AG04450 (cell line): ENCODE data around the gene FARS2. TPM values are rescaled to one million over a fixed set of nuclear protein-coding genes. Genes with fewer than 3 reads are reported as not detected.

Experiments used
- CTCF ChIA-PET: fragments of 300-600, 350-600 bp; formaldehyde crosslinking; extraction: SDS; loops from one replicate; lab custom pipeline; 2022; ENCODE audit warnings: antibody characterized with exemption, inconsistent platforms; lab: Charles Lee
- POLR2A ChIA-PET: fragments of 350-600 bp; formaldehyde crosslinking; extraction: SDS; loops from one replicate; lab custom pipeline; 2021; ENCODE audit warnings: antibody characterized with exemption, inconsistent platforms; lab: Yijun Ruan, JAX
- DNase-seq: peaks from one replicate; pipeline ENCODE4 v3.0.0-alpha.2; 2011; ENCODE audit warnings: low read depth, low spot score
- H3K27ac ChIP-seq: one replicate; pipeline ENCODE4 v1.5.1; 2012; ENCODE audit warnings: low read depth, low read length, control low read depth
- H3K27me3 ChIP-seq: one replicate; pipeline ENCODE4 v1.6.0; 2012; ENCODE audit warnings: low read length; ENCODE audit not compliant: control insufficient read depth, insufficient read depth
- H3K4me3 ChIP-seq: 2 replicates; pipeline ENCODE4 v1.5.1; 2011; ENCODE audit warnings: mild to moderate bottlenecking, low read depth, low read length, control low read depth
- H3K9me3 ChIP-seq: 2 replicates; pipeline ENCODE4 v1.5.1; 2012; ENCODE audit warnings: low read length; ENCODE audit not compliant: control insufficient read depth, insufficient read depth
- CTCF ChIP-seq: IDR thresholded peaks from 2 replicates; pipeline ENCODE4 v1.5.1; 2011; ENCODE audit warnings: low read depth, low read length, control low read depth, inconsistent platforms
- polyA plus RNA-seq: library from polyadenylated mRNA; depleted of rRNA; stranded (reverse); fragments of >200 nt; gene quantifications from 2 replicates; pipeline ENCODE4 v1.2.3, GENCODE V29; 2011

The FARS2 gene
- polyA plus RNA-seq, 1 experiment = 14.0 TPM

- no peak overlapping the region for H3K27ac ChIP-seq
- ChIA-PET POLR2A (no interaction called here), CTCF (no interaction called here)
These were observed 32.0 kb upstream of the FARS2 start for GRCh38 chr6:5229356-5229755.

GRCh38 chr6:5230081-5230480 lies 31.2 kb upstream of the FARS2 start:
- H3K27me3 ChIP-seq = no peaks in the 10 kb centered on the region
- no peak for TF ChIP-seq CTCF
- ChIA-PET POLR2A (no interaction called here), CTCF (no interaction called here)
- DNase-seq = no peak
- H3K27ac ChIP-seq = no peak overlapping the region
- H3K4me3 ChIP-seq = no peak overlapping the region
- no peaks in the 10 kb centered on the region for H3K9me3 ChIP-seq

More at GRCh38 chr6:5229356-5229755, 32.0 kb upstream of the FARS2 start:
- Histone ChIP-seq H3K4me3 (no peak overlapping the region), H3K27me3 (no peaks in the 10 kb centered on the region), H3K9me3 (no peaks in the 10 kb centered on the region)
- no peak for TF ChIP-seq CTCF
- DNase-seq = no peak

- Histone ChIP-seq H3K9me3 (no peaks in the 10 kb centered on the region), H3K27ac (no peak overlapping the region), H3K4me3 (no peak overlapping the region), H3K27me3 (no peaks in the 10 kb centered on the region)
- ChIA-PET CTCF (no interaction called here), POLR2A (no interaction called here)
- TF ChIP-seq CTCF = no peak
- no peak for DNase-seq
These were observed 30.0 kb upstream of the FARS2 start for GRCh38 chr6:5231289-5231688.

- CTCF ChIA-PET = no interaction called here
- H3K27me3 ChIP-seq = no peaks in the 10 kb centered on the region
- no peak overlapping the region for H3K27ac ChIP-seq
- TF ChIP-seq CTCF = no peak
- H3K4me3 ChIP-seq = no peak overlapping the region
- POLR2A ChIA-PET = no interaction called here
- DNase-seq = no peak
- no peaks in the 10 kb centered on the region for H3K9me3 ChIP-seq
These were observed 26.4 kb upstream of the FARS2 start for GRCh38 chr6:5234874-5235273.

- TF ChIP-seq CTCF = no peak
- Histone ChIP-seq H3K27me3 (no peaks in the 10 kb centered on the region), H3K9me3 (no peaks in the 10 kb centered on the region), H3K4me3 (no peak overlapping the region), H3K27ac (no peak overlapping the region)
- POLR2A ChIA-PET = no interaction called here
- CTCF ChIA-PET = interaction anchor here (1.2 to 1.4 kb wide), 2 partner anchors 21 to 25 kb away, joined by 3 read pairs; partner anchors contain the start of genes FARS2 and LYRM4
- DNase-seq = no peak
These were observed 25.5 kb upstream of the FARS2 start for GRCh38 chr6:5235830-5236229.
